Breast epithelium (tissue), 3 donors: Measurements from ENCODE around the gene G6PC3.

Source experiments
- CTCF ChIP-seq, 3 donors: fragments of 450-650 bp; IDR thresholded peaks; one replicate each; pipeline ENCODE4 v1.5.1; 2016 to 2017; ENCODE audit warnings: antibody characterized with exemption in 3 of 3, mild to moderate bottlenecking in 3 of 3, moderate library complexity in 3 of 3
- POLR2A ChIP-seq: fragments of 450-650 bp; IDR thresholded peaks from one replicate; pipeline ENCODE4 v1.6.1; 2016; ENCODE audit warnings: antibody characterized with exemption, mild to moderate bottlenecking, moderate library complexity
- POLR2AphosphoS5 ChIP-seq, 3 donors: sonication (generic); formaldehyde crosslinking; IDR thresholded peaks; one replicate each; pipeline ENCODE4 v1.6.1; 2017; ENCODE audit warnings: antibody characterized with exemption in 3 of 3

DNA sequence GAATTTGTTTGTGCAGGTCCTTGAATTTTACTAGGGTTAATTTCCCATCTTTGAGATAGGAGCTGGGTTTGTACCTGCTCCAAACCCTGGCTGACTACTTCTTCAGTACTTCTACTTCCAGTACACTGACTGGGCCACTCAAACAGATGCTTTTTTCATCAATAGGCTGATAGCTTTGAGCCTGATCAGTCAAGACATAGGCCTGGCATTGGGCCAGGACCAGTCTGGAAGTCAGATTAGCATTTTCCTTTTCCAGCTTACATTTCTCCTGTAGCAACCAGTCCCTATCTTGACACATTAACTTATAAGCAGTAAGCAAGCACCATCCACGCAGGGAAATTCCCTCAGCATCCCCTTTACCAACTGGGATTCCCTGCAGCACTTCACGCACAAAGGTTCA lies 48.3 kb upstream of the G6PC3 start:
- TF ChIP-seq CTCF (IDR thresholded peaks at IDR 0.05): no peak
- TF ChIP-seq POLR2AphosphoS5 (IDR thresholded peaks at IDR 0.05): no peak
- no peak for TF ChIP-seq POLR2A
